H1 (cell line): ENCODE data around the gene MYPN. TPM values are rescaled to one million over a fixed set of nuclear protein-coding genes. Genes with fewer than 3 reads are reported as not detected.

Experiments used
- CTCF ChIA-PET: fragments of 300-600 bp; sonication (Branson Sonifier 250); formaldehyde crosslinking; loops from one replicate; lab custom pipeline; 2021; ENCODE audit not compliant: partially characterized antibody; lab: Charles Lee
- POLR2A ChIA-PET: fragments of 300-600 bp; sonication (Branson Sonifier 250); formaldehyde crosslinking; loops from one replicate; lab custom pipeline; 2021; ENCODE audit warnings: inconsistent platforms; ENCODE audit not compliant: partially characterized antibody; lab: Charles Lee
- DNase-seq, 2 experiments: peaks; one replicate each; pipeline versions ENCODE4 v3.0.0 to v3.0.0-alpha.2; 2010 to 2022; ENCODE audit warnings: low spot score in 2 of 2, low read depth in 1 of 2, mixed read lengths in 1 of 2
- FAIRE-seq: peaks from 2 replicates; lab custom pipeline; 2011; peaks lifted over from hg19 to GRCh38; lab: Jason Lieb, UNC
- H2AFZ ChIP-seq: 2 replicates; pipeline ENCODE4 v1.8.1; 2012; ENCODE audit warnings: low read length, inconsistent platforms
- H2AK5ac ChIP-seq: 2 replicates; pipeline ENCODE4 v1.6.1; 2013; ENCODE audit warnings: low read depth, low read length
- H2BK120ac ChIP-seq: replicated peaks from 2 replicates; pipeline ENCODE3; 2013; ENCODE audit warnings: low read depth, low read length, inconsistent platforms
- H2BK12ac ChIP-seq: 2 replicates; pipeline ENCODE4 v1.6.1; 2013; ENCODE audit warnings: low read depth, low read length
- H2BK15ac ChIP-seq: 2 replicates; pipeline ENCODE4 v1.6.1; 2013; ENCODE audit warnings: low read length
- H2BK20ac ChIP-seq: 2 replicates; pipeline ENCODE4 v1.6.1; 2013; ENCODE audit warnings: low read length
- H2BK5ac ChIP-seq: 2 replicates; pipeline ENCODE4 v1.6.1; 2013; ENCODE audit warnings: low read depth, low read length
- H3K14ac ChIP-seq: 2 replicates; pipeline ENCODE4 v1.6.1; 2013; ENCODE audit warnings: inconsistent platforms; ENCODE audit not compliant: insufficient read length
- H3K18ac ChIP-seq: 2 replicates; pipeline ENCODE4 v1.6.1; 2013; ENCODE audit warnings: low read length; ENCODE audit errors: extremely low read depth
- H3K23ac ChIP-seq: 2 replicates; pipeline ENCODE4 v1.6.1; 2013; ENCODE audit warnings: inconsistent platforms; ENCODE audit not compliant: insufficient read length
- H3K23me2 ChIP-seq: 2 replicates; pipeline ENCODE4 v1.6.1; 2013; ENCODE audit warnings: low read depth, low read length
- H3K27ac ChIP-seq: 2 replicates; pipeline ENCODE4 v1.6.1; 2011; ENCODE audit warnings: low read depth, low read length, inconsistent platforms
- H3K27me3 ChIP-seq, 4 experiments: replicated peaks in 1 of 4; 1 replicate in 1 of 4; 2 replicates in 3 of 4; pipeline versions ENCODE4 v1.6.1 to v1.8.1; 2011 to 2013; ENCODE audit warnings: low read length in 3 of 4, mild to moderate bottlenecking in 3 of 4, inconsistent platforms in 2 of 4, mixed read lengths in 2 of 4, moderate library complexity in 1 of 4; ENCODE audit not compliant: control insufficient read depth in 3 of 4, insufficient read depth in 3 of 4; ENCODE audit errors: extremely low read depth in 1 of 4
- H3K36me3 ChIP-seq, 4 experiments: 2 replicates each; pipeline versions ENCODE4 v1.6.1 to v1.8.1; 2011 to 2013; ENCODE audit warnings: mild to moderate bottlenecking in 4 of 4, low read length in 3 of 4, moderate library complexity in 2 of 4, control low read depth in 1 of 4, inconsistent platforms in 1 of 4; ENCODE audit not compliant: insufficient read depth in 4 of 4, control insufficient read depth in 2 of 4
- H3K4ac ChIP-seq: replicated peaks from 2 replicates; pipeline ENCODE3; 2013; ENCODE audit warnings: low read length, low read depth, mixed read lengths, inconsistent platforms; ENCODE audit not compliant: insufficient read length
- H3K4me1 ChIP-seq, 4 experiments: replicated peaks in 1 of 4; 1 replicate in 1 of 4; 2 replicates in 3 of 4; pipeline versions ENCODE4 v1.6.1 to v1.8.1; 2011 to 2013; ENCODE audit warnings: low read length in 3 of 4, inconsistent platforms in 2 of 4, mixed read lengths in 1 of 4; ENCODE audit not compliant: insufficient read depth in 4 of 4, control insufficient read depth in 3 of 4
- H3K4me2 ChIP-seq, 2 experiments: 2 replicates each; pipeline versions ENCODE4 v1.6.1 to v1.8.1; 2011 to 2013; ENCODE audit warnings: low read depth in 2 of 2, low read length in 2 of 2, control low read depth in 1 of 2, inconsistent platforms in 1 of 2, mild to moderate bottlenecking in 1 of 2; ENCODE audit not compliant: insufficient read depth in 1 of 2
- H3K4me3 ChIP-seq, 4 experiments: fragments of 200-600, 300-600 bp in 1 of 4; sonication (generic), shearing (Covaris generic), sonication (Bioruptor Twin) in 1 of 4; 2 replicates each; pipeline versions ENCODE4 v1.5.1 to v1.8.1; 2011 to 2016; ENCODE audit warnings: low read length in 4 of 4, low read depth in 3 of 4, control low read depth in 2 of 4, inconsistent platforms in 2 of 4, mild to moderate bottlenecking in 2 of 4, mixed read lengths in 1 of 4, moderate library complexity in 1 of 4; ENCODE audit not compliant: insufficient read depth in 2 of 4; ENCODE audit errors: extremely low read depth in 1 of 4
- H3K56ac ChIP-seq: replicated peaks from 2 replicates; pipeline ENCODE3; 2013; ENCODE audit warnings: low read depth, mild to moderate bottlenecking, mixed read lengths, low read length, inconsistent platforms; ENCODE audit not compliant: insufficient read length
- H3K79me1 ChIP-seq: 2 replicates; pipeline ENCODE4 v1.6.1; 2013; ENCODE audit warnings: low read depth, low read length, control low read depth
- H3K79me2 ChIP-seq, 2 experiments: 2 replicates each; pipeline versions ENCODE4 v1.6.1 to v1.8.1; 2012 to 2013; ENCODE audit warnings: low read length in 2 of 2, mild to moderate bottlenecking in 2 of 2, inconsistent platforms in 1 of 2; ENCODE audit not compliant: insufficient read depth in 2 of 2, control insufficient read depth in 1 of 2
- H3K9ac ChIP-seq, 4 experiments: replicated peaks in 1 of 4; 1 replicate in 1 of 4; 2 replicates in 3 of 4; pipeline versions ENCODE4 v1.6.1 to v1.8.1; 2011 to 2013; ENCODE audit warnings: low read depth in 3 of 4, low read length in 3 of 4, control low read depth in 2 of 4, mild to moderate bottlenecking in 2 of 4, moderate library complexity in 2 of 4, inconsistent platforms in 1 of 4; ENCODE audit errors: extremely low read depth in 1 of 4
- H3K9me3 ChIP-seq, 2 experiments: 2 replicates each; pipeline versions ENCODE4 v1.6.1 to v1.8.1; 2012 to 2013; ENCODE audit warnings: mild to moderate bottlenecking in 2 of 2, moderate library complexity in 2 of 2, control low read depth in 1 of 2, inconsistent platforms in 1 of 2, low read depth in 1 of 2, low read length in 1 of 2, mixed read lengths in 1 of 2; ENCODE audit not compliant: insufficient read depth in 2 of 2
- H4K20me1 ChIP-seq, 2 experiments: replicated peaks in 1 of 2; 2 replicates each; pipeline versions ENCODE3 to v1.8.1; 2011 to 2013; ENCODE audit warnings: inconsistent platforms in 2 of 2, low read length in 2 of 2, mild to moderate bottlenecking in 1 of 2; ENCODE audit not compliant: insufficient read depth in 2 of 2, control insufficient read depth in 1 of 2
- H4K5ac ChIP-seq: 2 replicates; pipeline ENCODE4 v1.6.1; 2013; ENCODE audit warnings: low read length, low read depth, mixed read lengths, inconsistent platforms; ENCODE audit not compliant: insufficient read length
- H4K8ac ChIP-seq: 2 replicates; pipeline ENCODE4 v1.8.0; 2013; ENCODE audit warnings: mild to moderate bottlenecking, moderate library complexity, low read length, inconsistent platforms; ENCODE audit not compliant: insufficient read depth; ENCODE audit errors: extremely low read depth
- H4K91ac ChIP-seq: replicated peaks from 2 replicates; pipeline ENCODE3; 2013; ENCODE audit warnings: low read length, mixed read lengths, inconsistent platforms; ENCODE audit not compliant: insufficient read length
- BCL11A ChIP-seq, 2 experiments: IDR thresholded peaks; one replicate each; pipeline ENCODE4 v1.6.1; 2011; ENCODE audit warnings: low read depth in 2 of 2, low read length in 2 of 2, mild to moderate bottlenecking in 2 of 2
- CREB1 ChIP-seq: IDR thresholded peaks from 2 replicates; pipeline ENCODE4 v1.6.1; 2012; ENCODE audit warnings: inconsistent platforms
- FOSL1 ChIP-seq: IDR thresholded peaks from 2 replicates; pipeline ENCODE4 v1.6.1; 2011; ENCODE audit warnings: mild to moderate bottlenecking, low read depth, low read length, moderate library complexity; ENCODE audit not compliant: insufficient read depth
- HDAC6 ChIP-seq: IDR thresholded peaks from one replicate; pipeline ENCODE4 v1.7.1; 2012; ENCODE audit warnings: low read depth, mild to moderate bottlenecking, inconsistent platforms, low read length, moderate library complexity
- KDM1A ChIP-seq: fragments of 200-600, 300-600 bp; sonication (generic); IDR thresholded peaks from 2 replicates; pipeline ENCODE4 v1.7.1; 2016; ENCODE audit warnings: mild to moderate bottlenecking, low read length, borderline replicate concordance
- RBBP5 ChIP-seq: IDR thresholded peaks from 2 replicates; pipeline ENCODE4 v1.7.1; 2012; ENCODE audit warnings: low read depth, mild to moderate bottlenecking, inconsistent platforms, low read length, moderate library complexity, borderline replicate concordance
- RXRA ChIP-seq: IDR thresholded peaks from 2 replicates; pipeline ENCODE4 v1.6.1; 2011; ENCODE audit warnings: low read depth, mild to moderate bottlenecking, low read length, moderate library complexity; ENCODE audit not compliant: insufficient read depth
- TAF7 ChIP-seq: optimal IDR thresholded peaks from 2 replicates; pipeline ENCODE3; 2011; ENCODE audit warnings: low read depth, mild to moderate bottlenecking, inconsistent platforms, low read length, moderate library complexity, borderline replicate concordance
- WGBS, 2 experiments: shearing (Covaris generic) in 1 of 2; methylation state at CpG; one replicate each; pipeline versions ENCODE4 v1.1.6 to v1.1.7; 2013 to 2015; ENCODE audit warnings: low lambda C conversion rate in 2 of 2, mixed read lengths in 2 of 2, inconsistent platforms in 1 of 2, low coverage in 1 of 2, missing lambda C conversion rate in 1 of 2; ENCODE audit not compliant: insufficient replicate concordance in 2 of 2, insufficient coverage in 1 of 2, insufficient read length in 1 of 2; ENCODE audit errors: extremely low coverage in 1 of 2, missing lambda C conversion rate in 1 of 2; 5-methylcytosine and 5-hydroxymethylcytosine counted together
- polyA plus RNA-seq, 7 experiments: library from polyadenylated mRNA; depleted of rRNA in 3 of 7; stranded (reverse) in 5 of 7; unstranded in 2 of 7; fragments of >200 nt in 5 of 7; fragments of 200-250 nt in 2 of 7; gene quantifications; 1 replicate in 5 of 7; 2 replicates in 1 of 7; 4 replicates in 1 of 7; pipeline versions ENCODE4 v1.2.1 to v1.2.3, GENCODE V29; 2011 to 2013; ENCODE audit warnings: missing spikeins in 2 of 7, mixed read lengths in 2 of 7
- total RNA-seq: library from RNA; stranded (reverse); fragmentation: NEBNext Ultra II Directional; extraction: Animal tissue kit (Norgen Biotek cat#: 25700); gene quantifications from 2 replicates; pipeline ENCODE4 v1.2.1, GENCODE V29; 2021

Gene MYPN
- total and polyA plus RNA-seq, 2 of the 8 experiments (the other 6 are each of a cell fraction or from before 2014, with no cell fraction given): not detected

DNA sequence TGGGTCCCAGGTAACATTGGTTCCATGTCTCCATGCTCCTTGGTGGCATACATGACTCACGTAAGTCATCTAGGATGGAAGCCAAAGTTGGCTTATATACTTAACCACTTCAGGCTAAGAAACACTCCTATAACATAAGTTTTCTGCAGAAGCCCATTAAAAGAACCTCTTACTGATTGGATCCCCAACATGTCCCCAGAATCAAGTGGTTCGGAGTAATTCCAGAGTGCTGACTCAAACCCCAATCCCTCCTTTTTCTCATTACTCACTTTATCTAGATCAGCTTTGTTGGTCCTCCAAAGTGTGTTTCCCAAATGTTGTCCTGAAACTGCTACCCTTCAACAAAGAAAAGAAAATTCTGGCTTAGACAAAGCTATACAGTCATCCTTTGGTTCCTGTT, 132.8 kb downstream of the MYPN start:
- Histone ChIP-seq H3K4me3 (no peak overlapping the region), H3K14ac (no peak overlapping the region), H3K4me2 (no peak overlapping the region), H2BK20ac (no peak overlapping the region), H2BK5ac (no peak overlapping the region), H3K23ac (no peak overlapping the region), H3K4me1 (no peaks in the 10 kb centered on the region), H3K9me3 (no peaks in the 10 kb centered on the region), H2BK15ac (no peak overlapping the region), H3K23me2 (no peaks in the 10 kb centered on the region), H4K20me1 (no peaks in the 10 kb centered on the region), H3K56ac (no peak overlapping the region), H3K4ac (no peak overlapping the region), H2AFZ (no peak overlapping the region), H3K9ac (no peak overlapping the region), H2BK12ac (no peak overlapping the region), H4K5ac (no peak overlapping the region), H2BK120ac (no peak overlapping the region), H3K18ac (no peak overlapping the region), H3K27me3 (no peaks in the 10 kb centered on the region), H4K91ac (no peak overlapping the region), H2AK5ac (no peak overlapping the region), H3K27ac (no peak overlapping the region), H3K79me1 (no peaks in the 10 kb centered on the region; the same call in 1 of the 2 replicates), H3K36me3 (no peaks in the 10 kb centered on the region), H4K8ac (no peak overlapping the region), H3K79me2 (no peaks in the 10 kb centered on the region)
- DNase-seq (no peak), FAIRE-seq (no peak)
- POLR2A ChIA-PET: interaction anchor here (1.1 kb wide), 1 partner anchor 11 kb away, joined by 4 read pairs; no protein-coding TSS in a partner anchor
- 95% methylated on average over 2 of the region's 2 CpGs; no CpG with 5 or more reads in 1 of the 2 experiments for WGBS, 2 experiments
- CTCF ChIA-PET: no interaction called here
- TF ChIP-seq FOSL1 (no peak), KDM1A (no peak), TAF7 (no peak), HDAC6 (no peak), BCL11A (IDR thresholded peaks at IDR 0.05; ENCODE audit: low read depth in 2 of 2, low read length in 2 of 2) (no peak), CREB1 (no peak), RBBP5 (no peak), RXRA (no peak)
